ENCODE measurements around the gene SMAP2. TPM values are rescaled to one million over a fixed set of nuclear protein-coding genes. Genes with fewer than 3 reads are reported as not detected.

Gene SMAP2
- total RNA-seq, 1 experiment from 2014 or later, result 23.2 TPM

- DNase-seq (ENCODE audit: low read depth), result no peak
Measured at GRCh38 chr1:40416709-40417108, 43.2 kb downstream of the SMAP2 start.

DNA sequence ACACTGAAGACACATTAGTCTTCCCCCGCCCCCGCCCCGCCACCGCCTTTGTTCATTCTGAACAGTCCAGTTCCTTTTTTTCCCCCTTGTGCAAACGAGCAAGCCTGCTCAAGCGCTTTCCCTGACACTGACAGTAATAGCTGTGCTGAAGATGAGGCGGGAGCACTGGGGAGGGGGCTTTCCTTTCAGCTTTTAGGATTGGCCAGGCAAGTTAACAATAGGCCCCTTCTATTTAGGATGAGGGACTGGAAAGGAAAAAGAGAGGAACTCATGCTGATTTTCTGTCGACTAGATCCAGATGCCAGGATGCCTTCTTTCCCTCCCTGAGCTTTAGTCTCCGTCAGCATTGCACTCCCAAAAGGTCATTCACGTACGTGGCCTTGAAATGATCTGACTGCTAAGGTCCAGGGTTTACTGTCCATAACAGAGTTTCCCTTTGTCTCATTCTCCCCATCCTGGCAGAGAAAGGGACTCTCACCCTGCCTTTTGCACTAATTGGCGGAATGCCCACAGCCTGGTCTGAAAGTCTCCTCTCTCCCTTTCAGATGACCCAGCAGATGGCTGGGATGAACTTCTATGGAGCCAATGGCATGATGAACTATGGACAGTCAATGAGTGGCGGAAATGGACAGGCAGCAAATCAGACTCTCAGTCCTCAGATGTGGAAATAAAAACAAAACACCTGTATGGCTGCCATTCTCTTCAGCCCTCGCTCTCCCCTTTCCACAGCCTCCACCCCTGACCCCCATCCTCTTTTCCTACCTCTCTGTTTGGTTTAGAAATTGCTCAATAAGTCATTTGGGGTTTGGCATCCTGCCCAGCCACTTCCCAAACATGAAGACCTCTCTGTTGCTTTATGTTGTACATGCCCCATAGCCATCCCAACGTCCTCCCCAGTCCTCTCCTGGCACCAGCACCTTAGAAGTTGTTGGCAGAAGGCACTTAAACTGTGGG, 48.2 kb downstream of the SMAP2 start:
- peak; percentile 21 for DNase-seq (ENCODE audit: low read depth)

DNA sequence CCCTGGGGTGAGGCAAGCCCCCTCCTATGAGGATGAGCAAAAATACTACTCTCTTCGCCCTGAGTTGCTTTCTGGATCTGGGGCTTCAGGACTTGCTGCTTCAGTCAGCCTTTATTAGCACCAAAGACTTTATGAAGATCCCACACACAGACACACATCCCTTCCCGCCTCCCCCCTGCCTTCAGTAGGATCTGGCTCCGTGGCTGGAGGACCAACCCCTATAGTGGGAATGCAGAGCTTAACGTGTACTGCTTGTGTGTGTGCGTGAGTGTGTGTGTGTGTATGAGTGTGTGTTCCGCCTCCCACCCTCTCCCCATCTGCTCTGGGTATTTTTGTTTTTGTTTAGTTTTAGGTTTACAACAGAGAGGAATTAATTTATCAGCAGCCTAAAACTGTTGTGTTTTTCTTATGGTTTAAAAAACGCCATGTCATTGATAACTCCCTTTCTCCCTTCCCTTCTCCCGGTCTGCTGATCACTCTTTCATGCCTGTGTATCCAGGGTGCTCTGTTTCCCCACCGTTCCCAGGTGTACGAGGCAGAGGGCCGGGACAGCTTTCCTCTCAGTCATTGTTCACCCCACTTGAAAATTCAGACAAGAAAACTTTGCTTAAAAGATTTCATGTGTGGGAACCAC, 49.2 kb downstream of the SMAP2 start:
- DNase-seq (ENCODE audit: low read depth), result no peak

- DNase-seq (ENCODE audit: low read depth), result no peak
Measured at GRCh38 chr1:40423264-40423642, 49.7 kb downstream of the SMAP2 start.

GRCh38 chr1:40423951-40424618, 50.6 kb downstream of the SMAP2 start:
- no peak for DNase-seq (ENCODE audit: low read depth)

DNA sequence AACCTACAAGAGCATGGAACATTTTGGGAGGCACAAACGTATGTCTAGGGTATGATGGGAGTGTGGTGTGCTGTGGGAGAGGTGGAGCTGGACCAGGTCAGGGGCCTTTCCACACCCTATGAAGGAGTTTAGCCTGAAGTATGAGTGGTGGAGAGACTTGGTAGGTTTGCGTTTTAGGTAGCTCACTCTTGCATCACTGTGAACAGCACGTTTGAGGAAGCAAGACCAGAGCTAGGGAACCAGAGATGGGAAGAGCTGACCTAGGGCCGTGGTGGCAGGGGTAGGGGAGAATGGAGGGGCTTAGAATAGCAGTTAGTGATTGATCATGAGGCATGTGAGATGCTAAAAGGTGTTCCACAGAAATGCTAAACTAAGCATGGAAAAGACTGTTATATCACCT, 51.7 kb downstream of the SMAP2 start:
- no peak for DNase-seq (ENCODE audit: low read depth)

DNA sequence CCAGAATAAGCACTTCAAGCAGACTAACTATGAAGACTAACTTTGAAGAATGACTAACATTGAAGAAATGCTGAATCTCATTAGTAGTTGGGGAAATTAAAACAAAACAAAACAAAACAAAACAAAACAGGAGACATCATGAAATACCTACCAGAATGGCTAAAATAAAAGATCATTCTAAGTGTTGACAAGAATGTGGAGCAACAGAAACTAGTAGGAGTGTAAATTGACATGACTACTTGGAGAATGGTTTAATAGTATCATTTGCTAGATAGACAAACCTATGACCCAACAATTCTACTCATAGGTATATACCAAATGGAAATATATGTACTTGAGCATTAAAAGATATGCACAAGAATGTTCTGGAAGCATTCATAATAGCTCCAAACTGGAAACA, 57.9 kb downstream of the SMAP2 start:
- no peak for DNase-seq (ENCODE audit: low read depth)

GRCh38 chr1:40432644-40433390, 59.3 kb downstream of the SMAP2 start:
- no peak for DNase-seq (ENCODE audit: low read depth)

DNA sequence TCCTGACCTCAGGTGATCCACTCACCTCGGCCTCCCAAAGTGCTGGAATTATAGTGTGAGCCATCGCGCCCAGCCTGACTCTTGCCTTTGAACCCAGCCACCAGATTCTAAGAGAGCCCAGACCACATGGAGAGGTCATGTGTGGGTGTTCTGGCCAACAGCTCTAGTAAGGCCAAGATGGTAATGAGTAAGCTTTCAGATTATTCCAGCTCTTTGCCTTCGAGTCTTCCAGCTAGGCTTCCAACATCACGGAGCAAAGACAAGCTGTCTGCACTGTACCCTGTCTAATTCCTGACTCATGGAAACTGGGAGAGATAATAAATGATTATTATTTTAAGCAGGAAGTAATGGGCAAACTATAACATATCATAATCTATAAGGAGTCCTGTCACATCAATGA, 61.9 kb downstream of the SMAP2 start:
- DNase-seq (ENCODE audit: low read depth), result no peak

DNA sequence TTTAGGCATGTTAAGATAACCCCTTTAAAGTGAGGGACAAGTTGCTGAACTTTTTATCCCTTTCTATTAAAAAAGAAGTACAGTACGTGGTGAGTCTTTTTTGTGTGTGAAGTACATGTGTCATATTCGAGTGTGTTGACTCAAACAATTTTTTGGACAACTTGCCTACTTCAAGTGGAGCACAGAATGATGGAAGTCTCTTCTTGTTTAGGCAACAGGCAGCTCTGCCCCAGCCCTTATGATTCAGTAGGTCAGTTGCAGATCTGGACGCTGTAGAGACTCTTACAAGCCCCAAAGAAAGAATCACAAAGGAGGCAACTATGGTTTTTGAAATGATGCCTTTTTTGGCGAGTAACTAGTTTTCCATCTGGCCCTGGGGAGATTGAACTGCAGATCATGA, 62.3 kb downstream of the SMAP2 start:
- DNase-seq (ENCODE audit: low read depth), result no peak

DNA sequence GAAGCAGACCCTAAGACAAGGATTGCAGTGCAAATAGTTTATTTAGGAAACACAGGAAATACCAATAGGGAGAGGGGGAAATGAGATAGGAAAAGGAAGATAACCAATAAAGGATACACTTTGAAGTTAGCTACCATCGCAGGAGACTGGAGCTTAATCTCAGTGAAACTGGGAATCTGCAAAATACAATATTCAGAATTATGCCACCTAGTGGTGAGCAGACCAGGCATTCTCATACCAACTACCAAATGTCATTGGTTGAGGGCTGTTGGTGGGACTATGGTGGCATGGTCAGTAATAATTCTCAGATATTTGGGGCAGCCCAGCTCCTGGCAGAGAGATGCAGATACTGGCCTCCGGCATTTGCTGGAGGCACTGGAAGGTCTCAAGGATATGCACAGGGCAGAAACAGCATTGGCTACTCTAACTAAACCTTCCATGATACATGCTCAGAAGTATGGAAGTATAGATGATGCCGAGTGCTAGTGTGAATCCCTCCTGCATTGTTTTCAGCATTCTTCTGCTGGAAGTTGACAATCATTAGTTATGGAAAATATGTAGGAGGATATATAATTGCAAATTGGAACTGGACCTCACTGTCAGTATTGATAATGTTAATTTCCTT, 65.0 kb downstream of the SMAP2 start:
- no peak for DNase-seq (ENCODE audit: low read depth)

DNA sequence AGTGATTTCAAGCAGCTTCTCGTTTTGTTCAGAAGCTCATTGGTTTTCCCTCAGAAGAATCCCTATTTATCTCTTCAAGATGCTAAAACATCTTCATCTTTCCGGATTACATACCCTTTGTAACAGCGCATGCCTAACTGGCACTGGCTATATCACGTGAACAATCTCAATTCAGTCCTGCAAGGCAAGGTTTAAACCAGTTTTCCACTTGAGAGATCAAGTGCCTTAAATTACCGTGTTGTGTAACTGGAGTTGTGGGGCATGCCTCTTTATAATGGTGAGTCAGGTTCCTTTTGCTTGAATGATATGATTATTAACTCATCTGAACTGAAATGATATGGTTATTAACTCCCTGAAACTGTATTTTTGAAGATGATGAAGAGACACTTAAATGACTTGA, 65.7 kb downstream of the SMAP2 start:
- no peak for DNase-seq (ENCODE audit: low read depth)

- peak; percentile 85 for DNase-seq (ENCODE audit: low read depth)
Measured at GRCh38 chr1:40449684-40450494, 76.4 kb downstream of the SMAP2 start, which contains the start of gene ZFP69B. Gene ZFP69B (plus strand): TSS chr1:40450476. CDS start chr1:40450962, 486 bp downstream.

DNA sequence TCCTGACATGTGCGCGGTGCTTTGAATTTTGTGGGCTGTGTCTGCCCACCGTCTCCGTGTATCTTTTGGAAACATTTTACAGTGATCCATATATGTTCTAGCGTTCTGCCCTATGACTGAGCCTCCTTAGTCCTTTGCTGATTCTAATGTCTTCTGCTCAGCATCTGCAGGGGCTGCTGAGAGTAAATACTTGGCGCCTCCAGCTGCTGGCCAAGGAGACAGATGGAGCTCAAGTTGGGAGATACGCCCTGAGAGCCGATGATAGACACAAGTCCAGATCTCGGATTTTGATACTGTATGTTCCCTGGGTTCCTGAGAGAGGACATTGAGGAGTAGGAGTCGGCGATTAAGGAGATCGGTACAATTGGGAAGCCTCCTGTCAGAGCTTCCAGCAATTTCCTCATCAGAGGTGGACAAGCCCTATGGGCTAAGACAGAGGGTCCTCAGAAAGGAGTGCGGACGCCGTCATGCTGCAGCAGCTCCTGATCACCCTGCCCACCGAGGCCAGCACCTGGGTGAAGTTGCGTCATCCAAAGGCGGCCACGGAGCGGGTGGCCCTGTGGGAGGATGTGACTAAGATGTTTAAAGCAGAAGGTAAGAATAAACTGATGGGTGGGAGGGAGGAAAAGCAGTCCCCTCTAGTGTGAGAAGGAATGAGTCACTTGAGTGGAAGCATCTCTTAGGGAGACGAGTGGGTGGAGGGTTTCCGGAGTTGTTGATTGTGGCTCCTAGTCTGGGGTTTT, 77.1 kb downstream of the SMAP2 start:
- peak; percentile 85 for DNase-seq (ENCODE audit: low read depth)

GRCh38 chr1:40451238-40451585, 77.7 kb downstream of the SMAP2 start:
- no peak for DNase-seq (ENCODE audit: low read depth)

GRCh38 chr1:40454873-40455272, 81.3 kb downstream of the SMAP2 start:
- no peak for DNase-seq (ENCODE audit: low read depth)

GRCh38 chr1:40462956-40463590, 89.5 kb downstream of the SMAP2 start:
- DNase-seq (ENCODE audit: low read depth), result no peak

GRCh38 chr1:40469327-40469726, 95.8 kb downstream of the SMAP2 start:
- no peak for DNase-seq (ENCODE audit: low read depth)
